ENCODE data around the gene PTH1R. TPM values are rescaled to one million over a fixed set of nuclear protein-coding genes. Genes with fewer than 3 reads are reported as not detected.
A peak's percentile ranks its signal among the peaks of the same experiment; 100 is the strongest.

The PTH1R gene
- total RNA-seq, 1 donor from 2014 or later = 24.6 TPM

DNA sequence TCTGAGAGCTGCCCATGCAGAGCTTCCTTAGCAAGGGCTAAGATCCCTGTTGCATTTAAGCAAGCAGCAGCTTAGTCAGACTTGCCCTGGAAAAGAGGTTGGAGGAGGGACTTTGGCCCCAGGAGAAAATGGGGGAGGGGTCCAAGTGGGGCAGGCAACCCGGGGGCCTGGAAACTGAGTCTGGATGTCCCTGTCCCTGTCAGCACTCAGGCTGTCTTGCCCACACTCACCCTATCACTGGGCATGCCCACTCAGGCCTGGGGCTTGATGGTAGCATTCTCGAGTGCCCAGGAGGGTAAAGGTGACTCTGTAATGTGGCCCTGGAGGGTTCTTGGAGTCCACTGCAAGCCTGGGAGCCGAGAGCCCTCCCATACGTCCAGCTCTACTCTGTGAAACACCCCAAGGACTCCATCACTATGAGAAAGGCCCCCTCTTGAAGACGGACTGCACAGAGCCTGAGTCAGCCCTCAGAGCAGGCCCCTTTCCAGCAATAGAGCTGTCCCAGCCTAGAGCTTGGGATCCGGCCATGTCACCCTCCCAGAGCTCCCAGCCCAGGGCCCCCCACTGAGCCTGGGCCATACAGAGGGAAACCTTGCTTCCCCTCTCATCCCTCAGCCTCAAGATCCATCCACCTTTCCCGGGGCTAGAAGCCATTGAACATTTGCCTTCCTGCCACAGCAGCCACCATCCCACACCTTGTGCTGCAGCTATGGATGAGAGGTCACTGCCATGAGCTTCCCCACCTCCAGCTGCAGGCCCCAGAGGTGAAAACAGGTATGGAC lies 27.6 kb upstream of the PTH1R start:
- no peak for ATAC-seq
- peak; percentile 39 for DNase-seq (ENCODE audit: low spot score)

DNA sequence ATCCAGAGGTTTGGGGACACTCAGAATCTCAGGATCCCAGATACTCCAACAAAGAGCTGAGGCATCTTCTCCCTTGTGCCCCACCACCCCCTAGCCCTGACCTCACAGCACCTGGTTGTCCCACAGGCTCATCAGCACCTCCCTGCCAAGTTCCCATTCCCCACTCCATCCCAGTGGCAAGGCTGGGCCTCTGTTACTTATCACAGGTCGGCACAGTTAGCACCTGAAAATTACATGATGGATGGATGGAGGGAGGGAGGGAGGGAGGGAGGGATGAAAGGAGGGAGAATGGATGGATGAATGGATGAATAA lies 27.1 kb upstream of the PTH1R start:
- ATAC-seq (no peak), DNase-seq (ENCODE audit: low spot score) (peak; percentile 23)

DNA sequence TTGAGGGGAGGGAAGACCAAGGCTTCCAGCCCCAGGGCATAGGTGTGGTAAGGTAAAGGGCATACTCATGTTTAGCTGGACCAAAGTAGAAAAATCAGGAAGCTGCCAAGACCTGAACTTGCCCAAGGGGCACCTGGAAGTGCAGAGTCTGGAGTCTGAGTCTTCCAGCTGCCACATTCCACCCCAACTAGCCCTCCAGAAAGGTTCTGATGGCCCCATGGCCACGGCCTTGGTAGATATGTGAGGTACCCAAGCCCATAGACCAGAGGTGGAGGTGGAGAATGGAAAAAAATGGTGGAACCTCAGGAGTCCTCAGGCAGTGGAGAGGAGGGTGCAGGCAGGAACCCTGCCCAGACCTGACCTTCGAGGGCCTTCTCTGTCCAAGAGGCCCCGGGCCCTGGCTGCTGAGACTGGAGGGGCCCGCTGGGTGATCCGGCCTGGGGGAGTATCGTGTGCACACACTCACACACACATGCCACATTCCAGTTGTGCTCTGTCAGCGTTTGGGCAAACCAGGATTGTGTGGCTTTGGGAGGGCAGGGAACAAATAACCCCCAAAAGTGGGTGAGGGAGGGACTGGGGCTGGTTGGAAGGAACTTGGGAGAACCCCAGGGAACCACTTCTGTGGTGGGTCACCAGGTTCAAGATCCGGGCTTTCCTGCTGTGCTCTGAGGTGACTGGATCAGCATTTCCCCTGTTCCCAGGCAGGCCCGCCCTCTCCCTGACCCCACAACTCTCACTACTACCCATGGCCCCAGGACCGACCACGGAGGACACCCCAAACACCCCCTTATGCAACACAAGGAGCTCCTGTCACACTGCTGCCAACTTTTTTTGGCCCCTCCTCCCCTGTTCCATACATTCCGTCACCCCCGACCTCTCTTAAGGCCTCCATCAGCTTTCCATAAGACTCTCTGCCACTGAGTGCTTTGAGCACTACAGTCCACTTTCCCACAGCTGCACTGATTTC lies 25.9 kb upstream of the PTH1R start:
- DNase-seq (ENCODE audit: low spot score) (peak; percentile 31), ATAC-seq (no peak)

DNA sequence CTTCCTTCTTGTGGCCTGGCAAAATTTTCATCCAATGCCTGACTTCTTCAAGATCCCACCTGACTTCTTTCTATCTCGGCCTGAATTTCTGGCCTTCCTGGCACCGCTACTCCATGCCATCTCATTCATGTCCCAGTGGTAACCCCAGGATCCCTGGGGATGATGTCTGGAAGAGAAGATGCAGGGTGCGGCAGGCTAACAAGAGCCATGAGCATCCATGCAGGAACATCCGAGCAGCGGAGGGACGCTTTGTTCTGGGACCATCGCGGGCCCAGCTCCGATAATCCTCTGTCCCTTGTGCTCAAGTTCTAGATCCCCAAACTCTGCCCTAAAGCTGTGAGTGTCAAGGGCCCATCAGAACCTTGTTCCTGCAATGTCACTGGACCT lies 25.2 kb upstream of the PTH1R start:
- ATAC-seq (no peak), DNase-seq (ENCODE audit: low spot score) (peak; percentile 30)

DNA sequence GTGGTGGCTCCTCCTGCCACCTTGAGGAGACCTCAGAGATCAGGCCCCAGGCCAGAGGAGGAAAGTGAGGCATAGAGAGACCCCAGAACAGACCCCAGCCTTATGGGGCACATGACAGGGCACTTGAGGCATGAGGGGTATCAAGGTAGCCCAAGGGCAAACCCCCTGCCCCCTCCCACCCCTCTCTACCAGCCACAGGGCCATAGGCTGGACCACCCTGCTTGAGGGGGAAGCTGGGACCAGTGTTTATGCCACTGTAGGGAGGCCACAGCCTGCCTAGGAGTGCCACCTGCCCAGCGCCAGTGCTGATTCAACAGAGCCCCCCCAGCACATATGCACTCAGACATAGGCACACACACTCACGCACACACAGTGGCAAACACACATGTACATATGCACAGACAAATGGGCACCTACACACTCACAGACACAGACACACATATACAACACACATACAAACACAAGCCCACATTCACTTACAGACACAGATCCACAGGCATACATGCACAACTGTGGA lies 24.6 kb upstream of the PTH1R start:
- ATAC-seq (no peak), DNase-seq (ENCODE audit: low spot score) (peak; percentile 34)

DNA sequence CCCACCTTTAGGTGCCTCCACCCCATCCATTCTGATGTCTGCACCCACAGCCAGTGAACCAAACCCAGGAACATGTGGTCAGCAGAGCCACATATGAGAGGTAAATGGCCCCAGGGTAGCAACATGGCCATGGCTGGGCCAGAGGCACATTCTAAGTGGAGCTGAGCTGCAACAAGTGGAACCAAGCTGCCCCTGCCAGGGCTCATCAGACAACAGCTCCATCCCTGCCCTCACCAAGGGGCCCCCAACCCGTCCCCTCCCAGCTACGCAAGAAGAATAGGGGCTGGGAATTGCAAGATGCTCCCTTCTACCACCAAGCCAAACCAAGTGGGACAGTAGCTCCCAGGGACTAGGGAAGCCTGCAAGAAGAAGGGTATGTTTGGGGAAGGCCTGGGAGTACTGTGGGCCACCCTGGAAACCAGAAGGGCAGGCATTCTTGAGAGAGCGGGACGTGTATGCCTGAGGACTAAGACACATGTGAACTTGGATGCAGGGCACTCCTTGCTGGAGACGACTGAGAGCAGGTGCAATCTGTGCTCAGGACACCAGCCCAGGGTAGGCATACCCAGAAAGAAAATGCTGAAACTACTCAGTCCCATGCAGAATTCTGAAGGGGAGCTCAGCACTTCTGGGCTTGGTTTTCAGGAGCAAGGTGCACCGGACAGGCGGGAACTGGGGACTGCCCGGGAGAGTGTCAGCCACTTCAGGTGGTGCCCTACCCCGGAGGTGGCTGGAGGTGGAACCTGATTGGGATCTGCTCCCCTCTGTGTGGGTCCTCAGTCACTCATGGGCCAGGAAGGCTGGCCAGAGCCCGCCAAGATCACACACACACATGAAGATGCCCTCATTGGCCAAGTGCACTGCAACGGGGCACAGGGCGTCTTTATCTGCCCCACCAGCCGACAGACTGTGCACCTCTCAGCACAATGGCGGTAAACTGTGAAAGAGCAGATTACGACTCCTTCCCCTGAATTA lies 23.8 kb upstream of the PTH1R start:
- DNase-seq (ENCODE audit: low spot score) = peak; percentile 23
- ATAC-seq = no peak

DNA sequence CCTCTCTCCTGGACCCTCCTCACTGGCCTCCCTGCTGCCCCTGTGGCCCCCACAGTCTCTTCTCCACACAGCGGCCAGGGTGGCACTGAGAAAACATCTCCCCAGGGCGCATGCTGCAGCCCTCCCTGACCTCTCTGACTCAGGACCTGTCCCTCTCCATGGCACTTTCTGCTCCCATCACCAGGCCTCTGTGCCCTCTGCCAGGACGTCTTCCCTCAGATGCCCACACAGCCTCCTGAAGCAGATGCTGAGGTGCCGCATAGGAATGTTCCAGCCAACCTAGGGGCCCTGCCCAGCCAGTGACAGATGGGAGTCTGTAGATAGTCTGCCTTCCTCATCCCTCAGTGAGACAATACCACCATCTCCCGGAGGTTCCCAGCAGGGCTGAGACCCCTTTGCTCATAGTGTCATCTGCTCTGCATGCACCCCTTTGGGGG lies 22.9 kb upstream of the PTH1R start:
- ATAC-seq (no peak), DNase-seq (ENCODE audit: low spot score) (no peak)

DNA sequence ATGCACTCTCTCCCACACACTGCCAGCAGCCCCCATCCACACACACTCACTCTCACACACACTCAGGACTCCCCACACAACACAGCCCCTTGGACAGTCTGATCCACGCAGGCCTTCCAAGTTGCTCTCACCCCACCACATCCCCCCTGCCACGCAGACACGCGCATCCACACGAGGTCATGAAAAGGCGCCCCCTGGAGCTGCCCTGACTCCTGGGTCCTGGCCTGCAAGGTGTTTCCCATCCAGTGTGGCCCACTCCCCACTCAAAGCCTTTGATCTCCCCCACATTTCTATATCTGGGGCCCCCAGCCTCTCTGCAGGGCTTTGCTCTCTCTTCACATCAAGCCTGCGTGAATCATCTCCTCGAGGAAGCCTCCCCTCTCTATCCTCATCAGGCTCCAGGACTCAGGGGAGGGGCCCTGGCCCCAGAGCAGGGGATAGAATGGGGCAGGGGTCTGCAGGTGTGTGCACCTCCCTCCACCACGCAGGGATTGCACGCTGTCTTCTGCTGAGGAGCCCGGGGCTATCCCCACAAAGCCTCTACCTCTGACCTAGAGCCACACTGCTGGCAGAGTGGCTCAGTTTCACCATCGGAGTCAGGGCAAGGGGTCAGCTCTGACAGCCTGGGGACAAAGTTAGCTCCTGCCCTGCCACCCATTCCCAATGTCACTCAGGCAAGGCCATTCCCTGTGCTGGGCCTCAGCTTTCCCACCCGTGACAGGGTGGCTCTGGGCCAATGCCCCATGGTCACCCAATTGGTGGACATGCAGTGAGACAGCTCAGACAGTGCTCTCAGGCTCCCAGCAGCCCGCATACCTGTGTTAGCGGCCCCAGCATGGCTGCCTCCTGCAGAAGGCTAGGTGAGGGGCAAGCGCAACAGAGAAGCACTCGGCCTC lies 20.7 kb upstream of the PTH1R start:
- ATAC-seq (peak; percentile 92), DNase-seq (ENCODE audit: low spot score) (peak; percentile 62)

DNA sequence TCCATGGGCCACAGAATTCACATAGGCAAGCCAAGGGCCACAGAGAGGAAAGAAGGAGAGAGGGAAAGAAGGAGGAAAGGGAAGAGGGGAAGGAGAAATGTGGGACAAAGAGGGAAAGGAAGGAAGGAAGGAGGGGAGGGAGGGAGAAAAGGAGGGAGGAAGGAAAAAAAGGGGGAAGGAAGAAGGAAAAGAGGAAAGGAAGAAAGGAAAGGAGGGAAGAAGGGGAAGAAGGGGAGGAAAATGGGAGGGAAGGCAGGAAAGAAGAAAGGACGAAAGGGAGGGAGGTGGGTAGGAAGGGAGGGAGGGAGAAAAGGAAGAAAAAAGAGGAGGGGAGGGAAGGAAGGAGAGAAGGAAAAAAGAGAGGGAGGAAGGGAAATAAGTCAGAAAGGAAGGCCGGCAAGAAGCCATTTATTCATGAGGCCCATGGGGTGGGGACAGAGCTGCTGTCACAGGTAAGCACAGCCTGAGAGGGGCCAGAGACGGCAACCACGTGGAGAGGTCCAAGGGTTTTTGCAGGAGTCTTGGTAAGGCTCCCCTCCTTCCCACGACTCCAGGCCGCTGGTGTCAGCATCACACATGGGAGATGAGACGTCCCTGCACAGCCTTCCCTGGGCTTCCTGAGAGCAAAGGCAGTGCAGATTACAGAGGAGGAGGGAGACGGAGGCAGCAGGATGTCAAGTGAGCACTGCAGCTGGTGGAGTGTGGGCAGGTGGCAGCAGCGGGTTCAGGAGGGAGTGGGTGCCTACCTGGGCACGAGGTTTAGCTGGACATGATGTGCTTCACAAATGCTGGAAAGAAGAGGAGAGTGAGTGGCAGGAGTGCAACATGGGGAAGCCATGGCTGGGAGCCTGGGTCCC lies 19.8 kb upstream of the PTH1R start:
- ATAC-seq = no peak
- peak; percentile 16 for DNase-seq (ENCODE audit: low spot score)

DNA sequence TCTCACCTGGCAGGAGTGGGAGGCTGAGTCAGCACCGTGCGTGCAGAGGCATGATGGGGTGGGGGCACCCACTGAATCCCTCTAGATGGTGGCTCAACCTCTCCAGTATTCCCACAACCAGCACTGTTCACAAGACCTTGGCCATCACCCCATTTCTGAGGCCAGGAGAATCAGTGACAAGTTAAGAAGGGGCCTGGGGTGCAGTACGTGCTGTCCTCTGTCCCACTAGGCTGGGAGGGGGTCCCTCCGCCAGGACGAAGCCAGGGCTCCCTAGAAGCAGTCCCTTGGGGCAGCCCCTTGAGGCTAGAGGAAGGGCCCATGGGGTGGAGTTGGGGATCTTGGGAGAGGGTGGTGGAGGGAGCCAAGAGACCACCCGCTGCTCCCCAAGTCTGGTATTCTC lies 19.1 kb upstream of the PTH1R start:
- DNase-seq (ENCODE audit: low spot score) (no peak), ATAC-seq (no peak)

DNA sequence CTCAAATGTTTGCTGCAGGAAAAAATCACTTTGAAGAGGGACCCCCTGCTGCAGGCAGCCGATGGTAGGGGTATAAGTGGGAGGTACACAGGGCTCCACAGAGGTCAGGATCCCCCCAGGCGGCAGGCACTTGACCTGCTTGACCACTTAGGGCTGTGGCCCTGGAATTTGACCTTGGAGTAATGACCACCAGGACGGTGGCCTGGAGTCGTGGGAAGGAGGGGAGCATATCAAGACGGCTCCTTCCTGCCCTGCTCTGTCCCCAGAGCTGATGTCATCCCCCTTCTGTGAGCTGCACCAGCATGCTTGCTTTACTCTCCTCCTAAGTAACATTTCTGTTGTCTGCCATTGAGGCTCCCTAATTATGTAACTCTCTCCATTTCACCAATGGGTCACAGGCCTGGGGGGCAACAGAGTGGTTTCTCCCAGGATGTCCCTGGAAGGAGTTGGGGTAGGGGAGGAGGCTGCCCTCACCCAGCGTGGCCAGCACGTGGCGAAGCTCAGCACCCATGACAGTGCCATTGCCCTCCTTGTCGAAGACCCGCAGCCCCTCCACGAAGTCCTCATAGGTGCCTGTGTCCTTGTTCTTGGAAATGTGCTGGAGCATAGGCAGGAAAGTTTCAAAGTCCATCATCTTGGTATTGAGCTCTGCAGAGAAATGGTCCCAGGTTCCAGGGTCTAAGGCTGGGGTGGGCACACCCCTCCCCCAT lies 18.4 kb upstream of the PTH1R start:
- no peak for ATAC-seq
- peak; percentile 38 for DNase-seq (ENCODE audit: low spot score)

DNA sequence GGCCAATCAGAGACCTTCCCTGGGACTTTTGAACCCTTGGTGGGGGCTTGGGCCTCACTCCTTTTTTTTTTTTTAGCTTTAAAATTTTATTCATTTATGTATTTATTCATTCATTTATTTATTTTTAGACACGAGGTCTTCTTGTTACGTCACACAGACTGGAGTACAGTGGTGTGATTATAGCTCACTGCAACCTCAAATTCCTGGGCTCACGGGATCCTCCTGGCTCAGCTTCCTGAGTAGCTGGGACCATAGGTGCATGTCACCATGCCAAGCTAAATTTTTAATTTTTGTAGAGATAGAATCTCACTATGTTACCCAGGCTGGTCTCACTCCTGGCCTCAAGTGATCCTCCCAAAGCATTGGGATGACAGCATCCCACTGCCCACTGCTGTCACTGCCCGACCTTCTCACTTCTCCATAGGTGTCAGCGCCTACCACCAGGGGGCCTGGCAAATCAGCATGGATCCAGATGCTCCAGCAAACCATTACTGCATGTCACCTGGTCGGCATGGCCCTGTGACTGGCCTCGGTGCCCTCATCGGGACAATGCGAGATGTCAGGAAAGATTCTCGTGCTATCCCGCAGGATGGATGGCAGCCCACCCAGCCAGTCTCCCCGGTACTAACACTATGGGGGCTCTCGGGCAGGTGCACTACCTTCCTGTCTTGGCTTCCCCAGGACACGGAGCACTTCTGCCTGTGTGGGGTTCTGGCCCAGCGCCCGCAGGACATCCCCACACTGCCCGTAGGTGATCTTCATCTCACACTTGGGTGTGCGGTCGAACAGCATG lies 17.3 kb upstream of the PTH1R start:
- DNase-seq (ENCODE audit: low spot score) (peak; percentile 44), ATAC-seq (no peak)

DNA sequence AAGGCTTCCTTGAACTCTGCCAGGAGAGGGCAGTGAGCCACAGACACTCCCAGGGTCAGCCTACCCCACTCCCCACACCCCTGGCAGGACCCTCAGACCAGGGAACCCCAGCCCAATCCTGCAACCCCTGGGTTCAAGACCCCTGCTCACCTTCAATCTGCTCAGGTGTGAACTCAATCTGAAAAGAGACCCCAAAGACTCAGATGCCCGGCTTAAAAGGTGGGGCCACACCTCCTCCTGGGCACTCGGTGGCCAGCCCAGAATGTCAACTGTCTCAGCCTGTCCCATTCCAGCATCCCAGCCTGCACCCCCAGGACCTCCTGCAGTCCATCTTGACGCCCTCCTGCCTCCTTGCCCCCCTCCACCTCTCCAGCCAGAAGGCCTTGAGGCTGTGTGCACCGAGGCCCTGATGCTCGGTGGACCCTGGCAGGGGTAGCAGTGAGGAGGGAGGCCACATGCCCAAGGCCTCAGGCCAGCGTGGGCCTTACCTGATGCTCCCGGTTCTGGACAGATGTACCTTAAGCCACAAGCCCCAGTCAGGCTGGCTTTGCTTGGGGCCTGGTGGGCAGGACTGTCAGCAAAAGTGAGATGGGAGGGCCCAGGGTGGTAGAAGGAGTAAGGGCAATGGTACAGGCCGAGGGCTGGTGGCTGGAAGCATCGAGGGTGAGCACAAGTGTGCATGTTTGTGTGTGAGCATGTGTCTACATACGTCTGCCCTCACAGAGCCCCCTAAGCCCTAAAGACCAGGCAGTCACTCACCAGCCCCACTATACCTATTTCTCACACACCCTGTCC lies 16.5 kb upstream of the PTH1R start:
- ATAC-seq (no peak), DNase-seq (ENCODE audit: low spot score) (peak; percentile 42)

DNA sequence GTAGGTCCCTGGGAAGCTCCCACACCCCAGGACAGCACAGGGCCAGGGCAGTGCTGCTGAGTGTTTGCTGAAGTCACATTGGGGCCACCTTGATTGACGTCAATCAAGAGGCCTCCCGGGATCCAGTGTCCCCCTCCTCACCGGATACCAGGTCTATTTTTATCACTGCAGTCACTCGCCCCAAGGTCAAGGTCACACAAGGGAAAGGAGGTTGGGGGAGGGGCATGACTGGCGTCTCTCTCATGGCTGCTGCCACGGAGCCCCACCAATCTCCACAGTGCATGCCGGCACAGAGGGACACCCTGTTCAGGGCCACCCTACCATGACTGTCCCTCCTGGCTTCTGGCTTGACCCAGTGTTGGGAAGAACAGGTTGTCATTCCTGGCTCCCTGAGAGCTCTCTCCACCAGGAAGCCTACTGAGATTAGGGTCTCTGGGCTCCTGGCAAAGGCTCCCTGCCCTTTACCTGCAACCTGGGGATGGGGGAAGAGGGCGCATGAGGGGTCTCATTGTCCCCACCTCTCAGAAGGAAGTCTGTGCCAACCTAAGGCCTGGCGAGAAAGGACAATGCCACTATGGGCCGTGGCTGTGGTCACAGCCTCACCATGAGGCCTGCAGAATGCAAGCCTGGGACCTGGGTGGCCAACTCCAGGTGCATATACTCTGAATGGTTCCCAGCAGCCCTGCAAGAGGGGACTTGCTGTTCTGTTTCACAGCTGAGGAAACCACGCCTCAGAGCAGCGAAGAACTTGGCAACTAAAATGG lies 15.7 kb upstream of the PTH1R start:
- ATAC-seq = no peak
- DNase-seq (ENCODE audit: low spot score) = peak; percentile 28

DNA sequence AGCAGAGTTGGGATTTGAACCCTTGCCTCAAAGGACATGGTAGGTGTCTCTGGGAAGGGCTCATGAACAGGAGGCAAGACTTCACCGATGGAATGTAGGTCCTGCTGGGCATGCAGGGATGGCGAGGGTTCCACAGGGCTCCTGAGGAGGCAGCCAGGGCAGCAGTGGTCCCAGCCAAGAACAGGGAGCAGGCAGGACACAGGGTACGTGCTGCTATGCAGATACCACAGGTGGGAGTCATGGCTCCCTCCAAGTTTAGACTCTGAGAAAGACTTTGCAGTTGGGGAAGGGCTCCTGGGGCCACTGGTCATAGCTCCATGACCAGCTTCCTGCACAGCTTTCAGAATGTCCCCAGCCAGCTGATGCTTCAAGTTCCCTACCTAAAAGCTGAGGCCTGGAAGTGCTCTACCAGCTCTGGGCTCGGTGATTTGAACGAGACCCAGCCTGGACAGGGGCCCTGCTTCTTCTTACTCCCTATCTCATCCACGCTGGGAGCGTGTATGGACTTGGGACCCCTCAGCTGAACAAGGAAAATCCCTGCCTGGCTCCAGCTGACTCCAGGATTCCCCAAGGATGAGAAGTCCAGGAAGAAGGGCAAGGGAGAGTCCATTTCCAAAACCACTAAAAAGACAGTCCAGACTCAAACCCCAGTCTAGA lies 15.0 kb upstream of the PTH1R start:
- DNase-seq (ENCODE audit: low spot score) = peak; percentile 39
- no peak for ATAC-seq
